ENCODE results near the gene ULBP3. TPM values are rescaled to one million over a fixed set of nuclear protein-coding genes. Genes with fewer than 3 reads are reported as not detected.
"Not testable (repeated sequence)": the region's sequence is repeated elsewhere in the genome, so short reads cannot be mapped to it uniquely, and the experiment has no call there.

ULBP3 gene
- total and polyA plus RNA-seq, 2 of the 4 experiments (the other 2 are of a cell fraction), result 11.1 to 35.1 TPM

DNA sequence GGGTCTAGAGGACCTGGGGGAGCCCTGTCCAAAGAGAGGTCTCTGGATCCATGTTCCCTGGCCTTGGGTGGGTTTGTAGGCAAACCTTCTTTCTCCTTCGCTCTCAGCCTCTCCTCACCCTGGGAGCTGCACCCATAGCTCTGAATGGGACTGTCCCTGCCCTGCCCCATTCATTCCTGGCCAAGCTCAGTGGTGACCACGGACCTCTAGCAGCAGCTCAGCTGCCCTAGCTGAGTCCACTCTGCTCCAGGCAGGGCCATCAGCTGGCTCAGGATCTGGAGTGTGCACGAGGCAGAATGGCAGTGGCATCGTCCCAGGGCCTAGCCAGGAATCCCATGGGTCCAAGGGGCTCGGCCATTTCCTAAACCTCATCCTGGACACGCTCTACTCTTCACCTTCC is 5.3 kb downstream of the ULBP3 start:
- Histone ChIP-seq H2BK5ac (ENCODE audit: low read depth, low read length, poor library complexity, severe bottlenecking) (no peak overlapping the region), H2AFZ (replicated peaks; ENCODE audit: low read length, poor library complexity) (no peak overlapping the region), H3K4ac (ENCODE audit: low read depth, low read length) (no peak overlapping the region), H3K14ac (replicated peaks; ENCODE audit: low read depth, low read length) (no peak overlapping the region), H3K4me2 (ENCODE audit: low read depth, low read length) (no peak overlapping the region), H4K8ac (ENCODE audit: low read depth in 2 of 2, low read length in 2 of 2) (no peak overlapping the region), H3K27me3 (ENCODE audit: control insufficient read depth, insufficient read depth, low read length) (no peaks in the 10 kb centered on the region), H3K9ac (ENCODE audit: low read depth, low read length) (no peak overlapping the region), H3K18ac (ENCODE audit: low read depth, low read length) (no peak overlapping the region), H3K9me3 (ENCODE audit: control insufficient read depth, insufficient read depth, low read length) (no peaks in the 10 kb centered on the region), H3K56ac (ENCODE audit: extremely low read depth, insufficient read depth, low read length) (no peak overlapping the region), H3K23ac (ENCODE audit: low read depth, low read length) (no peak overlapping the region), H3K79me1 (ENCODE audit: low read depth in 1 of 2, low read length in 2 of 2) (peaks cover 7 to 14% of the 10 kb centered on the region in 2 experiments; a peak in 3 of 4 replicates), H2BK120ac (ENCODE audit: low read depth, low read length) (no peak overlapping the region), H3K4me3 (ENCODE audit: insufficient read depth, low read depth, low read length) (no peak overlapping the region), H4K91ac (ENCODE audit: insufficient read depth, low read depth, low read length) (no peak overlapping the region), H2AK5ac (ENCODE audit: low read depth, low read length) (no peak overlapping the region), H2BK15ac (ENCODE audit: low read depth, low read length) (no peak overlapping the region), H2BK20ac (ENCODE audit: low read depth, low read length) (no peak overlapping the region), H3K27ac (ENCODE audit: insufficient read depth, low read length) (no peak overlapping the region), H3K9me1 (ENCODE audit: insufficient read depth, low read length) (peaks cover 16% of the 10 kb centered on the region), H3K36me3 (ENCODE audit: control insufficient read depth, insufficient read depth, low read length) (peaks cover 11% of the 10 kb centered on the region), H4K20me1 (ENCODE audit: insufficient read depth, low read length) (no peaks in the 10 kb centered on the region), H2AK9ac (replicated peaks; ENCODE audit: low read depth, low read length, poor library complexity) (no peak overlapping the region), H4K5ac (ENCODE audit: low read depth, low read length) (no peak overlapping the region), H3K4me1 (ENCODE audit: control insufficient read depth, insufficient read depth, low read length) (peaks cover 4% of the 10 kb centered on the region; the same call in 1 of the 2 replicates)
- TF ChIP-seq POLR2A (IDR thresholded peaks at IDR 0.05; ENCODE audit: low read depth, low read length) (no peak), BHLHE40 (IDR thresholded peaks at IDR 0.05; ENCODE audit: low read depth, low read length) (no peak), MAZ (IDR thresholded peaks at IDR 0.05; ENCODE audit: borderline replicate concordance, low read depth, low read length) (no peak), MAFK (IDR thresholded peaks at IDR 0.05; ENCODE audit: low read depth, low read length) (no peak), NFE2L2 (IDR thresholded peaks at IDR 0.05; ENCODE audit: low read depth, low read length) (no peak), RAD21 (IDR thresholded peaks at IDR 0.05; ENCODE audit: low read length) (no peak), USF2 (IDR thresholded peaks at IDR 0.05; ENCODE audit: low read depth, low read length) (no peak), FOS (IDR thresholded peaks at IDR 0.05; ENCODE audit: low read depth, low read length) (no peak), MXI1 (IDR thresholded peaks at IDR 0.05; ENCODE audit: borderline replicate concordance, low read depth, low read length) (no peak)
- CTCF ChIA-PET, result no interaction called here
- ATAC-seq (ENCODE audit: low read depth), result no peak
- POLR2A ChIA-PET (ENCODE audit: unreplicated experiment), result no interaction called here
- dilution Hi-C loops (cut with HindIII; ENCODE audit: low sequenced_read_pairs, unreplicated experiment) (no loop called here), intact Hi-C loops (cut with micrococcal nuclease) (no loop called here), in situ Hi-C loops (cut with MboI; ENCODE audit: low sequenced_read_pairs) (no loop called here)
- BruUV-seq (replicated peaks), result no TSS peak
- WGBS, 2 experiments (ENCODE audit: extremely low coverage in 2 of 2, insufficient read length in 1 of 2), result 100% methylated on average over 1 of the region's 6 CpGs; no CpG with 5 or more reads in 1 of the 2 experiments
- DNase-seq, result no peak

- H3K9ac ChIP-seq (ENCODE audit: low read depth, low read length); H3K27ac ChIP-seq (ENCODE audit: insufficient read depth, low read length); H3K14ac ChIP-seq (replicated peaks; ENCODE audit: low read depth, low read length); H2AFZ ChIP-seq (replicated peaks; ENCODE audit: low read length, poor library complexity); dilution Hi-C loops (cut with HindIII; ENCODE audit: low sequenced_read_pairs, unreplicated experiment); POLR2A ChIA-PET (ENCODE audit: unreplicated experiment); H3K4me2 ChIP-seq (ENCODE audit: low read depth, low read length); intact Hi-C loops (cut with micrococcal nuclease); H2BK15ac ChIP-seq (ENCODE audit: low read depth, low read length); H3K9me1 ChIP-seq (ENCODE audit: insufficient read depth, low read length); H4K8ac ChIP-seq (ENCODE audit: low read depth in 2 of 2, low read length in 2 of 2); H2AK5ac ChIP-seq (ENCODE audit: low read depth, low read length); H3K23ac ChIP-seq (ENCODE audit: low read depth, low read length); H4K5ac ChIP-seq (ENCODE audit: low read depth, low read length); DNase-seq; H3K56ac ChIP-seq (ENCODE audit: extremely low read depth, insufficient read depth, low read length); H2BK20ac ChIP-seq (ENCODE audit: low read depth, low read length); ATAC-seq (ENCODE audit: low read depth); H4K20me1 ChIP-seq (ENCODE audit: insufficient read depth, low read length); H2BK120ac ChIP-seq (ENCODE audit: low read depth, low read length); H4K91ac ChIP-seq (ENCODE audit: insufficient read depth, low read depth, low read length); H3K4me3 ChIP-seq (ENCODE audit: insufficient read depth, low read depth, low read length); BruUV-seq (replicated peaks); H3K4me1 ChIP-seq (ENCODE audit: control insufficient read depth, insufficient read depth, low read length); H2AK9ac ChIP-seq (replicated peaks; ENCODE audit: low read depth, low read length, poor library complexity); H3K36me3 ChIP-seq (ENCODE audit: control insufficient read depth, insufficient read depth, low read length); H3K79me1 ChIP-seq (ENCODE audit: low read depth in 1 of 2, low read length in 2 of 2); H3K9me3 ChIP-seq (ENCODE audit: control insufficient read depth, insufficient read depth, low read length); H2BK5ac ChIP-seq (ENCODE audit: low read depth, low read length, poor library complexity, severe bottlenecking); H3K18ac ChIP-seq (ENCODE audit: low read depth, low read length); CTCF ChIA-PET; H3K4ac ChIP-seq (ENCODE audit: low read depth, low read length); in situ Hi-C loops (cut with MboI; ENCODE audit: low sequenced_read_pairs): not testable (repeated sequence)
- no CpG with 5 or more reads among the region's 7 CpGs for WGBS, 2 experiments (ENCODE audit: extremely low coverage in 2 of 2, insufficient read length in 1 of 2)
- peaks cover 14% of the 10 kb centered on the region for H3K27me3 ChIP-seq (ENCODE audit: control insufficient read depth, insufficient read depth, low read length)
Observed at GRCh38 chr6:150059973-150060372, 8.9 kb downstream of the ULBP3 start.
